ENCODE measurements around the gene PHF24. TPM values are rescaled to one million over a fixed set of nuclear protein-coding genes. Genes with fewer than 3 reads are reported as not detected.
"Not testable (repeated sequence)": the region's sequence is repeated elsewhere in the genome, so short reads cannot be mapped to it uniquely, and the experiment has no call there.

PHF24 gene
- total RNA-seq, 1 experiment from 2014 or later = 0.07 TPM

DNA sequence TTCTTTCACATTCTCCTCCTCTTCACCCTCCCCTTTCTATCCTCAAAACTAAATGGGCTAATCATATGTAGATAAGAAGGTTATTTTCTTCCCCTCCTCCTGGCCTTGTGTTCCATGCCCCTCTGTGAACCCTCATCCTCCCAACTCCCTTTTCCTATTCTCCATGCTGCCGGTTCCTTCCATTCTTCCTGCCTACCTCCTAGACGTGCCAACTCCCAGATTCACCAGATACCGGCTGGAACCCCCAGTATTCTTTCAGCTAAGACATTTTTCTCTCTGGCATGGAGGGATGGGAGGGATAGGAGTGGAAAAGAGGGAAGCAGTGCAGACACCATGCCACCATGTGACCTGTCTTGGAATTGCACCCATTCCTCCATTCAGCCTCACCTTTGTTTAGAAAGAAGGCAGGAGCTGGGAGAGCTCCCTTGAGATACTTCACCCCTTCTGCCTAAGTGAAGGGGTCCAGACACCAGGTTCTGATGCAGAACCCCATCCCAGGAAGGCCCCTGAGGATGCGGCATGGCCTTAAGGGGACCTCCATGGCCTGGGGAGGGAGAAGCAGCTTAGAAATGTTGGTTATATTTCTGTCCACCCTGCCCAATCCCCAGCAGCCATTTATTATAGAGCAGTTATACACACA, 36.3 kb downstream of the PHF24 start:
- peak; percentile 49 for DNase-seq (ENCODE audit: low read depth)

GRCh38 chr9:34994900-34995669, 37.0 kb downstream of the PHF24 start:
- in situ Hi-C loops (cut with HindIII; ENCODE audit: low pct_unique_long_range_greater_than_20kb, low sequenced_read_pairs) = no loop called here
- no peak for DNase-seq (ENCODE audit: low read depth)

More for the DNA sequence above, 36.3 kb downstream of the PHF24 start:
- in situ Hi-C loops (cut with HindIII; ENCODE audit: low pct_unique_long_range_greater_than_20kb, low sequenced_read_pairs) = no loop called here

DNA sequence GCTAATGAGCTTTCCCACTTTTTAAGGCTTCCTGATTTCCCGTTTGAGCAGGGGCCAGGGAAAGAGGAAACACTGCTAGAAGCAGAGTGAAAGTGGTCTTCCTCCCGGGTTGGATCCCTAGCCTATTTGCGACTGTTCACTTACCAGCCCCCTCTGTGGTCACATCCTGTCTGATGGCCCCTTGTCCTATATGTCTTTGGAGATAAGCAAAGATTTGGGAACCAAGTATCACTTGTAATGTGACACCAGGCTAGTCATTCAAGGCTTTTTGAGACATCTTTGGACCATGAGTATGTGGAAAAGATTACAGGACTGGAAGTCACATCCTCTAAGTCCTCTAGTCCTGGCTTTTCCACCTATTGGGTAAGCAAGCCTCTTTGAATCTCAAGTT, 37.6 kb downstream of the PHF24 start:
- no peak for DNase-seq (ENCODE audit: low read depth)
- in situ Hi-C loops (cut with HindIII; ENCODE audit: low pct_unique_long_range_greater_than_20kb, low sequenced_read_pairs) = no loop called here

DNA sequence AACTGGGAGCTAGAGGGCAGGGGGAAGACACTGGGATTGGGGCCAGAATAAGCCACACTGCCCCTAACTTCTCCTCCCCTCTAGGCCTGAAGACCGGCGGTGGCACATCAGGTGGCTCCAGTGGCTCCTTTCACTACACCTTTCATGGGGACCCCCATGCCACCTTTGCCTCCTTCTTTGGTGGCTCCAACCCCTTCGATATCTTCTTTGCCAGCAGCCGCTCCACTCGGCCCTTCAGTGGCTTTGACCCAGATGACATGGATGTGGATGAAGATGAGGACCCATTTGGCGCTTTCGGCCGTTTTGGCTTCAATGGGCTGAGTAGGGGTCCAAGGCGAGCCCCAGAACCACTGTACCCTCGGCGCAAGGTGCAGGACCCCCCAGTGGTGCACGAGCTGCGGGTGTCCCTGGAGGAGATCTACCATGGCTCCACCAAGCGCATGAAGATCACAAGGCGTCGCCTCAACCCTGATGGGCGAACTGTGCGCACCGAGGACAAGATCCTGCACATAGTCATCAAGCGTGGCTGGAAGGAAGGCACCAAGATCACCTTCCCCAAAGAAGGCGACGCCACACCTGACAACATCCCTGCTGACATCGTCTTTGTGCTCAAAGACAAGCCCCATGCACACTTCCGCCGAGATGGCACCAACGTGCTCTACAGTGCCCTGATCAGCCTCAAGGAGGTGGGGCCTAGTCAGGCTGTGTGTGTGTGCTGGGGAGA, 38.3 kb downstream of the PHF24 start:
- DNase-seq (ENCODE audit: low read depth) = no peak
- in situ Hi-C loops (cut with HindIII; ENCODE audit: low pct_unique_long_range_greater_than_20kb, low sequenced_read_pairs) = no loop called here

GRCh38 chr9:34996905-34997279, 38.8 kb downstream of the PHF24 start:
- in situ Hi-C loops (cut with HindIII; ENCODE audit: low pct_unique_long_range_greater_than_20kb, low sequenced_read_pairs) = no loop called here
- no peak for DNase-seq (ENCODE audit: low read depth)

DNA sequence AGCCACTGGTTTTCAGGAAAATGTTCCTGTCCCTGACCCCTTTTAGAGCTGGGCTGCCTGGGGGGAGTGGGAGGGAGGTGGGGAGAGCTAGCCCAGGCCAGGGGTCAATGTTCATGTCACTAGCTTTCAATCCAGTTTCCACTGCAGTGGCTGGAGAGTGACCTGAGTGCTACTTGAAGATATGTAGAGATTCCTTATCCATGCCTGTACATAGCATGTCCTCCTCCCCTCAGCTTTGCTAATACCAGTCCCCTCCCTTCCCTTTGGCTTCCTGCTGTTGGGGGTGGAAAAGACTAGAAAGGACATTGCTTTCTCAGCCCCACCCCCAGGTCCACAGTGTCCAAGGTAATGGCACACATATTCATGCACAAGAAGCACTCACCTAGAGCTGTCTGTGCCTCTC, 39.3 kb downstream of the PHF24 start:
- in situ Hi-C loops (cut with HindIII; ENCODE audit: low pct_unique_long_range_greater_than_20kb, low sequenced_read_pairs) = no loop called here
- no peak for DNase-seq (ENCODE audit: low read depth)

GRCh38 chr9:34998266-34998665, 40.2 kb downstream of the PHF24 start:
- no peak for DNase-seq (ENCODE audit: low read depth)
- in situ Hi-C loops (cut with HindIII; ENCODE audit: low pct_unique_long_range_greater_than_20kb, low sequenced_read_pairs) = no loop called here

- in situ Hi-C loops (cut with HindIII; ENCODE audit: low pct_unique_long_range_greater_than_20kb, low sequenced_read_pairs) = no loop called here
- DNase-seq (ENCODE audit: low read depth) = no peak
Measured at GRCh38 chr9:34999576-34999975, 41.5 kb downstream of the PHF24 start.

- DNase-seq (ENCODE audit: low read depth) = no peak
- in situ Hi-C loops (cut with HindIII; ENCODE audit: low pct_unique_long_range_greater_than_20kb, low sequenced_read_pairs) = no loop called here
Measured at GRCh38 chr9:35000535-35001284, 42.6 kb downstream of the PHF24 start.

DNA sequence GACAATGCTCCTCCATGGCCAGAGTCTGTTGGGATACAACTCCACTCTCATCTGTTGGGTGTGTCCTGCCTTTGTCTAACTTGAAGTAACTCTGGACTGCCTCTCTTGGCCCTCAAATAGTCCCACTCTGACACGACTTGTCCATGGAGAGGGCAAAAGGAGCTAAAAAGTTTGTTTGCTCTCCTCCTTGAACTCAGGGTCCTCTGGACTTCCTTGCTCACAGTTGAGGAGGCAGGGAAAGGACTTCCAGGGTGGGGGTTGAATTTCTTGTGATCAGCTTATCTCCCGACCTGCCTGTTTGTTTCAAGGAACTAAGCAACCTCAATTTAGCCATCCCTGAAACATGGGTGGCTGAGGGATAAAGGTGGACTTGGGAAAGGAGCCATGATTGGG, 43.2 kb downstream of the PHF24 start:
- DNase-seq (ENCODE audit: low read depth) = no peak
- in situ Hi-C loops (cut with HindIII; ENCODE audit: low pct_unique_long_range_greater_than_20kb, low sequenced_read_pairs) = no loop called here

- in situ Hi-C loops (cut with HindIII; ENCODE audit: low pct_unique_long_range_greater_than_20kb, low sequenced_read_pairs) = no loop called here
- DNase-seq (ENCODE audit: low read depth) = no peak
Measured at GRCh38 chr9:35001803-35002502, 43.9 kb downstream of the PHF24 start.

DNA sequence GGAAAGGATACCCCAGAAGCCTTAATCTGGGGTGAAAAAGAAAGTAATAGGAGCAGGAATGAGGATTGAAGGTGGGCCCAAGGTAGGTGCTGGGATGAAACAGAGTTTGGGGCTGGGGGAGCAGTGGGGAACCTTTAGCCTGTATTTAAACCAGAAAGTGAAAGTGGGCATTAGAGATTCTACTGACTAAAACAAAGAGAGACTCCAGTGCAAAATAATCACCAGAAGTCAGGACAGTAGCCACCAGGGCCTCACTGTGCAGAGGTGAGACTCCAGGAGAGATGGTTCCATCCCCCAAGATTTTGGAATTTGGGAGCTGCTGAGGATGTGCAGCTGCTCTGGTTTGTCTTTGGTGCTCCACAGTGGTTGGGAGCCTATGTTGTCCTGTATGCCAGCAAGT, 44.5 kb downstream of the PHF24 start:
- DNase-seq (ENCODE audit: low read depth) = no peak
- in situ Hi-C loops (cut with HindIII; ENCODE audit: low pct_unique_long_range_greater_than_20kb, low sequenced_read_pairs) = no loop called here

DNA sequence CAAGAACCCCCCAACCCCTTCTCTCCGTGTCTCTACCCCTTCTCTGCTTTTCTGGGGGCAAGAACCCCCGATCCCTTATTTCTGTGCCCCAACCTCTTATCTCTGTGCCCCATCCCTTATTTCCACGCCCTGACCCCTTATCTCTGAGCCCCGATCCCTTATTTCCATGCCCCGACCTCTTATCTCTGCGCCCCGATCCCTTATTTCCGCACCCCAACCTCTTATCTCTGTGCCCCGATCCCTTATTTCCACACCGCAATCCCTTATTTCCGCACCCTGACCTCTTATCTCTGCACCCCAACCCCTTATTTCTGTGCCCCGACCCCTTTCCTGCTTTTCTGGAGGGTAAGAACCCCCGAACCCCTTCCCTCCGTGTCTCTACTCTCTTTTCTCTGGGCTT, 46.2 kb downstream of the PHF24 start:
- in situ Hi-C loops (cut with HindIII; ENCODE audit: low pct_unique_long_range_greater_than_20kb, low sequenced_read_pairs); DNase-seq (ENCODE audit: low read depth): not testable (repeated sequence)

DNA sequence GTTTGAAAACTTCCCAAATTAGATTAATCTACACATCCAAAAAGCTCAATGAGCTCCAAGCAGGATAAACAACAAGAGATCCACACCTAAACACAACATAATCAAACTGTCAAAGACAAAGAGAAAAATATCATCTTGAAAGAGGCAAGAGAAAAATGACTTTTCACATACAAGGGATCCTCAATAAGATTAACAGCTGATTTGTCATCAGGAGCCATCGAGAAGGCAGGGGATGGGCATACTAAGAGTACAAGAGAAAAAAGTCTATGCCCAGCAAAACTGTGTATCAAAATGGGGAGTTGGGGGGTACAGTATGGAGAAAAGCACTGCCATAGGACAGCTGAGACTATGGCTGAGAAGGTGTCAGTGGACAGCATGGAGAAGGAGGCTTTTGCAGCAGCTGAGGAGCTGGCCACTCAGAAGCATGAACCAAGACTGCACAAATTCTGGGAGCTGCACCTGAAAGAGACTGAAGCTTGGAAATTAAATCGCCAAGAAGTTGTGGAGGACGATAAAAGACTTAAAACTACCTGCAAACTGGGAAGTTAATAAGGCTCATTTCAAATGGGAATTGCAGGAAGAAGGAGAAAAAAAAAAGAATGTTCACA, 52.4 kb downstream of the PHF24 start:
- DNase-seq (ENCODE audit: low read depth) = no peak
- in situ Hi-C loops (cut with HindIII; ENCODE audit: low pct_unique_long_range_greater_than_20kb, low sequenced_read_pairs) = no loop called here

DNA sequence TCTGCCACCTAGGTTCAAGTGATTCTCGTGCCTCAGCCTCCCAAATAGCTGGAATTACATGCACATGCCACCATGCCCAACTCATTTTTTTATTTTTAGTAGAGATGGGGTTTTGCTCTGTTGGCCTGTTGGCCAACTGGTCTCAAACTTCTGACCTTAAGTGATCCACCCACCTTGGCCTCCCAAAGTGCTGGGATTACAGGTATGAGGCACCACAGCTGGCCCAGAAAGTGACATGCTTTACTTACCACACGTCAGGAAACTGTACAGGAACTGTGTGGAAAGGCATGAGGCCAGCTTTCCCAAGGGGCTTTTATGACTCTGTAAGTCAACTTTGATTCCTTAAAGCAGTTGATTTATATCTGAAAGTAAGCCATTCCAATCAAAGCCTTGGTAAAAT, 56.4 kb downstream of the PHF24 start:
- no peak for DNase-seq (ENCODE audit: low read depth)
- in situ Hi-C loops (cut with HindIII; ENCODE audit: low pct_unique_long_range_greater_than_20kb, low sequenced_read_pairs) = no loop called here

DNA sequence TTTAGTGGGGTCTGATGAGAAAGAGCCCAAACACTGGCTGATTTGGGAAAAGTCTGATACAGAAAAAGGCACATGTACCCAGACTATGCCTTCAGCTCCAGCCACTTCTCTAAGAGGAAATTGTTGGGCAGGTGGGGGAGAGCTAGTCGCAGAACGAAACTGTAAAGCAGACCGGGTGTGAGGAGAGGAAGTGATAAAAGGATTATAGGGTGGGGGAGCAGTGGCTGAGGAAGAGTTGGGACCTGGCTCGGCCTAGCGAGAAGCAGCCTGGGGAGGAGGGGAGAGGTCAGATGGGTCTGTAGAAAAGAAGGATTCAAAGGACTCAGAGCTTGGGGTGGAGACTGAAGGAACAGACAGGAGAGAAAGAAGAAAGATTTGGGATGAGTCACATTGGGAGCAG, 65.4 kb downstream of the PHF24 start:
- in situ Hi-C loops (cut with HindIII; ENCODE audit: low pct_unique_long_range_greater_than_20kb, low sequenced_read_pairs); DNase-seq (ENCODE audit: low read depth): not testable (repeated sequence)

- in situ Hi-C loops (cut with HindIII; ENCODE audit: low pct_unique_long_range_greater_than_20kb, low sequenced_read_pairs) = no loop called here
- DNase-seq (ENCODE audit: low read depth) = no peak
Measured at GRCh38 chr9:35026671-35027070, 68.6 kb downstream of the PHF24 start.

- DNase-seq (ENCODE audit: low read depth) = no peak
- in situ Hi-C loops (cut with HindIII; ENCODE audit: low pct_unique_long_range_greater_than_20kb, low sequenced_read_pairs) = no loop called here
Measured at GRCh38 chr9:35027374-35027773, 69.3 kb downstream of the PHF24 start.
